K562 (cell line): Measurements from ENCODE around the gene SLC24A1. TPM values are rescaled to one million over a fixed set of nuclear protein-coding genes. Genes with fewer than 3 reads are reported as not detected.

ENCODE experiments used
- ATAC-seq: fragments of 200-7000 bp; cut with Tn5 transposase; 3 replicates; pipeline ENCODE4 v1.9.1; 2020; ENCODE audit warnings: moderate library complexity
- BruUV-seq: library from RNA; stranded (reverse); fragments of 400-500 nt; replicated peaks from 2 replicates; lab custom pipeline; 2021; lab: Mats Ljungman, UMichigan
- CTCF ChIA-PET: fragments of 300-600 bp; formaldehyde crosslinking; extraction: SDS; loops from one replicate; lab custom pipeline; 2021; ENCODE audit warnings: low intra/inter-chr PET ratio; lab: Yijun Ruan, JAX
- POLR2A ChIA-PET: fragments of 300-600, 350-650 bp; sonication (Branson Sonifier 250); formaldehyde crosslinking; extraction: SDS; loops from one replicate; lab custom pipeline; 2021; ENCODE audit warnings: antibody characterized with exemption, inconsistent platforms; lab: Yijun Ruan, JAX
- DNase-seq, 4 experiments: peaks; one replicate each; pipeline versions ENCODE4 v3.0.0 to v3.0.0-alpha.2; 2011 to 2018; ENCODE audit warnings: low spot score in 3 of 4, mixed read lengths in 3 of 4; ENCODE audit errors: extremely low read depth in 1 of 4
- FAIRE-seq: peaks from 2 replicates; lab custom pipeline; 2011; peaks lifted over from hg19 to GRCh38; lab: Jason Lieb, UNC
- H2AFZ ChIP-seq: 2 replicates; pipeline ENCODE4 v1.6.0; 2011; ENCODE audit warnings: low read depth, low read length, control low read depth, inconsistent platforms
- H3K27ac ChIP-seq: fragments of 200-600 bp; 3 replicates; pipeline ENCODE4 v1.8.0; 2011; ENCODE audit warnings: low read depth, mild to moderate bottlenecking, control low read depth, inconsistent platforms, low read length, moderate library complexity, mixed read lengths; ENCODE audit errors: extremely low read depth
- H3K27me3 ChIP-seq, 2 experiments: fragments of 300-600 bp in 1 of 2; 2 replicates in 1 of 2; 3 replicates in 1 of 2; pipeline versions ENCODE4 v1.6.0 to v1.8.0; 2011; ENCODE audit warnings: inconsistent platforms in 2 of 2, low read length in 2 of 2, mild to moderate bottlenecking in 1 of 2, mixed read lengths in 1 of 2, moderate library complexity in 1 of 2; ENCODE audit not compliant: control insufficient read depth in 2 of 2, insufficient read depth in 2 of 2
- H3K36me3 ChIP-seq: fragments of 300-600 bp; 3 replicates; pipeline ENCODE4 v1.8.0; 2011; ENCODE audit warnings: mild to moderate bottlenecking, low read length, inconsistent platforms; ENCODE audit not compliant: control insufficient read depth, insufficient read depth
- H3K4me1 ChIP-seq, 2 experiments: fragments of 200-600 bp in 1 of 2; replicated peaks in 1 of 2; 2 replicates in 1 of 2; 3 replicates in 1 of 2; pipeline versions ENCODE4 v1.5.1 to v1.8.0; 2011; ENCODE audit warnings: inconsistent platforms in 2 of 2, low read length in 2 of 2, mild to moderate bottlenecking in 1 of 2, mixed read lengths in 1 of 2, moderate library complexity in 1 of 2; ENCODE audit not compliant: control insufficient read depth in 2 of 2, insufficient read depth in 2 of 2
- H3K4me2 ChIP-seq: 2 replicates; pipeline ENCODE4 v1.6.1; 2011; ENCODE audit warnings: low read length, control low read depth, inconsistent platforms, mixed read lengths; ENCODE audit not compliant: insufficient read depth
- H3K4me3 ChIP-seq: fragments of 200-600 bp; sonication (generic), shearing (Covaris generic); 2 replicates; pipeline ENCODE4 v1.5.1; 2016; ENCODE audit warnings: control low read depth, inconsistent platforms
- H3K79me2 ChIP-seq: fragments of 200-600 bp; 3 replicates; pipeline ENCODE4 v1.8.0; 2011; ENCODE audit warnings: low read length, inconsistent platforms; ENCODE audit not compliant: control insufficient read depth, insufficient read depth
- H3K9ac ChIP-seq, 2 experiments: 2 replicates each; pipeline versions ENCODE4 v1.6.0 to v1.6.1; 2011; ENCODE audit warnings: low read depth in 2 of 2, low read length in 2 of 2, control low read depth in 1 of 2, inconsistent platforms in 1 of 2, mild to moderate bottlenecking in 1 of 2, mixed read lengths in 1 of 2; ENCODE audit not compliant: insufficient read depth in 1 of 2
- H3K9me1 ChIP-seq: one replicate; pipeline ENCODE4 v1.6.0; 2011; ENCODE audit warnings: inconsistent platforms, mild to moderate bottlenecking, low read length, moderate library complexity; ENCODE audit not compliant: control insufficient read depth, insufficient read depth
- H3K9me3 ChIP-seq: replicated peaks from 2 replicates; pipeline ENCODE4 v1.5.1; 2011; ENCODE audit warnings: low read depth, low read length, inconsistent platforms; ENCODE audit not compliant: control insufficient read depth, insufficient read depth
- H4K20me1 ChIP-seq: replicated peaks from 2 replicates; pipeline ENCODE4 v1.6.1; 2011; ENCODE audit warnings: low read length, inconsistent platforms, mixed read lengths; ENCODE audit not compliant: control insufficient read depth, insufficient read depth
- ATF7 ChIP-seq: fragments of 450-650 bp; IDR thresholded peaks from 2 replicates; pipeline ENCODE4 v1.7.1; 2014; ENCODE audit warnings: mild to moderate bottlenecking, moderate library complexity
- DIDO1 ChIP-seq: fragments of 450-650 bp; IDR thresholded peaks from 2 replicates; pipeline ENCODE4 v1.6.1; 2016; ENCODE audit warnings: low read depth, missing biosample characterization, missing genetic modification characterization
- HCFC1 ChIP-seq: IDR thresholded peaks from 2 replicates; pipeline ENCODE4 v1.6.1; 2012; ENCODE audit warnings: low read depth, low read length, improper control_type of control experiment
- HDAC3 ChIP-seq: fragments of 450-650 bp; IDR thresholded peaks from 2 replicates; pipeline ENCODE4 v1.6.1; 2018; ENCODE audit warnings: borderline replicate concordance, mild to moderate bottlenecking, moderate library complexity; ENCODE audit not compliant: partially characterized antibody
- PHTF2 ChIP-seq: fragments of 250-450 bp; sonication (Bioruptor Pico); IDR thresholded peaks from 2 replicates; pipeline ENCODE4 v1.5.0; 2021; ENCODE audit warnings: mild to moderate bottlenecking
- POLR3A ChIP-seq: IDR thresholded peaks from 2 replicates; pipeline ENCODE4 v1.6.1; 2011; ENCODE audit warnings: borderline replicate concordance, mild to moderate bottlenecking, moderate library complexity; ENCODE audit not compliant: insufficient read length, insufficient read depth; ENCODE audit errors: extremely low read depth
- SMAD4 ChIP-seq: fragments of 250-450 bp; sonication (Bioruptor Pico); conservative IDR thresholded peaks from 2 replicates; pipeline ENCODE4 v1.8.0; 2021; ENCODE audit warnings: inconsistent platforms, mild to moderate bottlenecking, moderate library complexity
- SMC3 ChIP-seq: conservative IDR thresholded peaks from 2 replicates; pipeline ENCODE4 v1.6.1; 2011; ENCODE audit warnings: low read depth, low read length, improper control_type of control experiment; ENCODE audit not compliant: insufficient read depth
- TBL1XR1 ChIP-seq, 2 experiments: IDR thresholded peaks; 2 replicates each; pipeline ENCODE4 v1.6.1; 2012; ENCODE audit warnings: improper control_type of control experiment in 2 of 2, low read length in 2 of 2, mild to moderate bottlenecking in 1 of 2
- WGBS: fragments of 100-300 bp; shearing (Covaris generic); methylation state at CpG from one replicate; pipeline ENCODE4 v1.1.6; 2016; ENCODE audit warnings: low coverage, mixed read lengths; ENCODE audit not compliant: insufficient coverage; ENCODE audit errors: missing lambda C conversion rate; 5-methylcytosine and 5-hydroxymethylcytosine counted together
- in situ Hi-C: fragments of 300-500 bp; cut with MboI; formaldehyde crosslinking; loops from 4 replicates; pipeline ENCODE4 v1.15.0; 2018; ENCODE audit warnings: inconsistent platforms, mixed read lengths
- intact Hi-C: fragments of 100-400 bp; cut with micrococcal nuclease; formaldehyde crosslinking; loops from 2 replicates; pipeline ENCODE4 v1.14.2; 2022
- polyA plus RNA-seq, 8 experiments: library from polyadenylated mRNA; depleted of rRNA in 4 of 8; stranded (reverse) in 5 of 8; unstranded in 3 of 8; fragments of >200 nt; fragmentation: Nextera tagmentation in 2 of 8; fragmentation: Illumina TruSeq in 1 of 8; extraction: Ambion mirVana in 2 of 8; extraction: Trizol in 1 of 8; gene quantifications; 2 replicates each; pipeline versions ENCODE4 v1.2.1 to v1.2.3, GENCODE V29; 2011 to 2014; ENCODE audit warnings: inconsistent platforms in 1 of 8, missing spikeins in 1 of 8
- total RNA-seq, 7 experiments: library from RNA; depleted of rRNA in 6 of 7; stranded (reverse); fragments of >200 nt in 6 of 7; fragmentation: Illumina TruSeq in 2 of 7; extraction: Trizol in 2 of 7; gene quantifications; 2 replicates each; pipeline versions ENCODE4 v1.2.1 to v1.2.3, GENCODE V29; 2011 to 2021; ENCODE audit warnings: low replicate concordance in 1 of 7
- TF ChIP-seq, protein P1 (sequence below), 2 experiments: fragments of 450-650 bp; formaldehyde crosslinking in 1 of 2; IDR thresholded peaks; 2 replicates each; pipeline versions ENCODE4 v1.4.0 to v1.6.1; 2014 to 2020; ENCODE audit warnings: mild to moderate bottlenecking in 2 of 2, borderline replicate concordance in 1 of 2, low read depth in 1 of 2
- TF ChIP-seq, protein P2 (sequence below), 3 experiments: IDR thresholded peaks in 2 of 3; conservative IDR thresholded peaks in 1 of 3; 2 replicates each; pipeline ENCODE4 v1.5.1; 2011 to 2012; ENCODE audit warnings: low read length in 3 of 3, mild to moderate bottlenecking in 3 of 3, control low read depth in 2 of 3, improper control_type of control experiment in 1 of 3, inconsistent platforms in 1 of 3, low read depth in 1 of 3, mixed read lengths in 1 of 3, moderate library complexity in 1 of 3; ENCODE audit not compliant: insufficient read depth in 2 of 3

SLC24A1 gene
- total and polyA plus RNA-seq, 9 of the 15 experiments (the other 6 are each of a cell fraction or from before 2014, with no cell fraction given): 3.1 to 8.2 (median 5.5) TPM

DNA sequence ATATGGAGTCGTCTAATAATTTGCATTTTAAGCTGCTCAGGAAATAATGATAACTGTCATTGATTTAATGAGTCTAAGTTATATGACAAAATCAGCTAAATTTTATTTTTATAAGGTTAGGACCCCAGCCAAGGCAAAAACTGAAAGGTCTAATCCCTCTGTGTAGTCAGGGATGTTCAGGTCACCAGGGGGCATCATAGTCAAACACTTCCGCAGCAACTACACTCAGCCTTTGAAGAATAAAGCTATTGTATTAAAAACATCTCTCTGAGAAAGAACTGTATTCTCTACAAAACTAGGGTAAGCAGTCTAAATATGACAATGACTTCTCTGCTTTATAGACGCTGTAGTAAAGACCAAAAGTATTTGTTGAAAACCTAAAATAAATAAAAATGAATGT is 25.8 kb upstream of the SLC24A1 start:
- no peak overlapping the region for H3K9ac ChIP-seq
- peak; percentile 68; the same call in 2 of the 3 replicates for ATAC-seq
- peaks cover 83% of the 10 kb centered on the region for H3K36me3 ChIP-seq
- no TSS peak for BruUV-seq
- no peak overlapping the region for H2AFZ ChIP-seq
- in situ Hi-C loops (no loop called here), intact Hi-C loops (no loop called here)
- no peak overlapping the region for H3K4me3 ChIP-seq
- H3K27me3 ChIP-seq: no peaks in the 10 kb centered on the region
- WGBS: 70% methylated on average over 3 of the region's 3 CpGs
- no peak overlapping the region for H3K4me2 ChIP-seq
- POLR2A ChIA-PET: interaction anchor here (0.7 to 1.4 kb wide), 3 partner anchors 15 to 378 kb away, joined by 3 to 5 read pairs (median 3); partner anchors contain the start of genes INTS14 and RNU5B-1
- FAIRE-seq: peak; percentile 19
- H3K4me1 ChIP-seq: no peaks in the 10 kb centered on the region; a peak in 1 of 5 replicates
- H3K27ac ChIP-seq: no peak overlapping the region
- CTCF ChIA-PET: interaction anchor here (1.2 kb wide), 2 partner anchors 262 to 691 kb away, joined by 3 to 4 read pairs; no protein-coding TSS in a partner anchor
- H4K20me1 ChIP-seq: no peaks in the 10 kb centered on the region
- DNase-seq: peak; percentile 33 to 43 (median 40)
- H3K9me3 ChIP-seq: no peaks in the 10 kb centered on the region
- no peaks in the 10 kb centered on the region for H3K9me1 ChIP-seq
- no peaks in the 10 kb centered on the region for H3K79me2 ChIP-seq
- TF ChIP-seq, protein P1, sequence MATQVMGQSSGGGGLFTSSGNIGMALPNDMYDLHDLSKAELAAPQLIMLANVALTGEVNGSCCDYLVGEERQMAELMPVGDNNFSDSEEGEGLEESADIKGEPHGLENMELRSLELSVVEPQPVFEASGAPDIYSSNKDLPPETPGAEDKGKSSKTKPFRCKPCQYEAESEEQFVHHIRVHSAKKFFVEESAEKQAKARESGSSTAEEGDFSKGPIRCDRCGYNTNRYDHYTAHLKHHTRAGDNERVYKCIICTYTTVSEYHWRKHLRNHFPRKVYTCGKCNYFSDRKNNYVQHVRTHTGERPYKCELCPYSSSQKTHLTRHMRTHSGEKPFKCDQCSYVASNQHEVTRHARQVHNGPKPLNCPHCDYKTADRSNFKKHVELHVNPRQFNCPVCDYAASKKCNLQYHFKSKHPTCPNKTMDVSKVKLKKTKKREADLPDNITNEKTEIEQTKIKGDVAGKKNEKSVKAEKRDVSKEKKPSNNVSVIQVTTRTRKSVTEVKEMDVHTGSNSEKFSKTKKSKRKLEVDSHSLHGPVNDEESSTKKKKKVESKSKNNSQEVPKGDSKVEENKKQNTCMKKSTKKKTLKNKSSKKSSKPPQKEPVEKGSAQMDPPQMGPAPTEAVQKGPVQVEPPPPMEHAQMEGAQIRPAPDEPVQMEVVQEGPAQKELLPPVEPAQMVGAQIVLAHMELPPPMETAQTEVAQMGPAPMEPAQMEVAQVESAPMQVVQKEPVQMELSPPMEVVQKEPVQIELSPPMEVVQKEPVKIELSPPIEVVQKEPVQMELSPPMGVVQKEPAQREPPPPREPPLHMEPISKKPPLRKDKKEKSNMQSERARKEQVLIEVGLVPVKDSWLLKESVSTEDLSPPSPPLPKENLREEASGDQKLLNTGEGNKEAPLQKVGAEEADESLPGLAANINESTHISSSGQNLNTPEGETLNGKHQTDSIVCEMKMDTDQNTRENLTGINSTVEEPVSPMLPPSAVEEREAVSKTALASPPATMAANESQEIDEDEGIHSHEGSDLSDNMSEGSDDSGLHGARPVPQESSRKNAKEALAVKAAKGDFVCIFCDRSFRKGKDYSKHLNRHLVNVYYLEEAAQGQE (IDR thresholded peaks at IDR 0.05; ENCODE audit: borderline replicate concordance): peak; percentile 18; the same call in 1 of the 2 replicates
- TF ChIP-seq, protein P1 (CRISPR knock-in tag; IDR thresholded peaks at IDR 0.05; ENCODE audit: low read depth): no peak
- TF ChIP-seq PHTF2: no peak
- no peak for TF ChIP-seq DIDO1 (tag)
- TF ChIP-seq HDAC3: no peak
- peak; percentile 42; the same call in 1 of the 2 replicates for TF ChIP-seq SMC3
- TF ChIP-seq SMAD4: no peak
- no peak for TF ChIP-seq ATF7
- no peak for TF ChIP-seq HCFC1
- TF ChIP-seq, protein P2, sequence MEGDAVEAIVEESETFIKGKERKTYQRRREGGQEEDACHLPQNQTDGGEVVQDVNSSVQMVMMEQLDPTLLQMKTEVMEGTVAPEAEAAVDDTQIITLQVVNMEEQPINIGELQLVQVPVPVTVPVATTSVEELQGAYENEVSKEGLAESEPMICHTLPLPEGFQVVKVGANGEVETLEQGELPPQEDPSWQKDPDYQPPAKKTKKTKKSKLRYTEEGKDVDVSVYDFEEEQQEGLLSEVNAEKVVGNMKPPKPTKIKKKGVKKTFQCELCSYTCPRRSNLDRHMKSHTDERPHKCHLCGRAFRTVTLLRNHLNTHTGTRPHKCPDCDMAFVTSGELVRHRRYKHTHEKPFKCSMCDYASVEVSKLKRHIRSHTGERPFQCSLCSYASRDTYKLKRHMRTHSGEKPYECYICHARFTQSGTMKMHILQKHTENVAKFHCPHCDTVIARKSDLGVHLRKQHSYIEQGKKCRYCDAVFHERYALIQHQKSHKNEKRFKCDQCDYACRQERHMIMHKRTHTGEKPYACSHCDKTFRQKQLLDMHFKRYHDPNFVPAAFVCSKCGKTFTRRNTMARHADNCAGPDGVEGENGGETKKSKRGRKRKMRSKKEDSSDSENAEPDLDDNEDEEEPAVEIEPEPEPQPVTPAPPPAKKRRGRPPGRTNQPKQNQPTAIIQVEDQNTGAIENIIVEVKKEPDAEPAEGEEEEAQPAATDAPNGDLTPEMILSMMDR (IDR thresholded peaks at IDR 0.05 in 2 of 3, conservative IDR thresholded peaks at IDR 0.05 in 1 of 3; ENCODE audit: insufficient read depth in 2 of 3, low read depth in 1 of 3, low read length in 3 of 3): peak; percentile 48 to 56 (median 52); a peak in 5 of 6 replicates
- TF ChIP-seq TBL1XR1 (IDR thresholded peaks at IDR 0.05; ENCODE audit: low read length in 2 of 2): no peak
- TF ChIP-seq POLR3A: no peak
